GM10847 (cell line): ENCODE data around the gene CSAD.

Experiments used
- POLR2A ChIP-seq: IDR thresholded peaks from 2 replicates; pipeline ENCODE4 v1.6.1; 2011; ENCODE audit not compliant: insufficient read length; ENCODE audit errors: extremely low read depth

The CSAD gene

GRCh38 chr12:53120685-53121525, 59.8 kb downstream of the CSAD start:
- TF ChIP-seq POLR2A, result no peak

- no peak for TF ChIP-seq POLR2A
Measured at GRCh38 chr12:53118751-53119300, 61.9 kb downstream of the CSAD start.

GRCh38 chr12:53115891-53116648, 64.7 kb downstream of the CSAD start:
- TF ChIP-seq POLR2A, result no peak

GRCh38 chr12:53115112-53115890, 65.4 kb downstream of the CSAD start:
- TF ChIP-seq POLR2A, result no peak

- no peak for TF ChIP-seq POLR2A
Measured at GRCh38 chr12:53113951-53114350, 66.8 kb downstream of the CSAD start.

- TF ChIP-seq POLR2A, result no peak
Measured at GRCh38 chr12:53113136-53113705, 67.5 kb downstream of the CSAD start.
